Activated CD8-positive, alpha-beta T cell treated with anti-CD3 and anti-CD28 coated beads for 36 hours (primary cell): ENCODE measurements around the gene SETD1A. TPM values are rescaled to one million over a fixed set of nuclear protein-coding genes. Genes with fewer than 3 reads are reported as not detected.

Source experiments
- ATAC-seq: fragments of 200-7000 bp; cut with Tn5 transposase; one replicate; pipeline ENCODE4 v1.10.0; 2021; ENCODE audit warnings: mild to moderate bottlenecking, moderate library complexity
- CTCF ChIA-PET: fragments of 350-600 bp; sonication (Branson Sonifier 250); formaldehyde crosslinking; loops from one replicate; lab custom pipeline; 2021; ENCODE audit warnings: antibody characterized with exemption; lab: Charles Lee
- POLR2A ChIA-PET: fragments of 350-600 bp; sonication (Branson Sonifier 250); formaldehyde crosslinking; loops from one replicate; lab custom pipeline; 2021; ENCODE audit warnings: antibody characterized with exemption; lab: Charles Lee
- DNase-seq: peaks from one replicate; pipeline ENCODE4 v3.0.0-alpha.2; 2020
- H3K27ac Mint-ChIP-seq: one replicate; pipeline ENCODE4 v1.8.0; 2021; ENCODE audit warnings: mild to moderate bottlenecking, mixed read lengths
- H3K27me3 Mint-ChIP-seq: one replicate; pipeline ENCODE4 v1.8.0; 2021; ENCODE audit warnings: mixed read lengths
- H3K36me3 Mint-ChIP-seq: one replicate; pipeline ENCODE4 v1.8.0; 2021; ENCODE audit warnings: low read depth, mixed read lengths
- H3K4me1 Mint-ChIP-seq: one replicate; pipeline ENCODE4 v1.8.0; 2021; ENCODE audit warnings: low read depth, mixed read lengths
- H3K4me3 Mint-ChIP-seq: one replicate; pipeline ENCODE4 v1.8.0; 2021; ENCODE audit warnings: mild to moderate bottlenecking, moderate library complexity, mixed read lengths
- H3K9me3 Mint-ChIP-seq: one replicate; pipeline ENCODE4 v1.8.0; 2021; ENCODE audit warnings: mixed read lengths
- intact Hi-C: fragments of 100-400 bp; cut with micrococcal nuclease; formaldehyde crosslinking; loops from one replicate; pipeline ENCODE4 v1.10.0; 2022
- total RNA-seq, 2 experiments: library from RNA; stranded (reverse); gene quantifications; one replicate each; pipeline ENCODE4 v1.2.3, GENCODE V29; 2021
- TF ChIP-seq, protein P1 (sequence below): fragments of 200-600 bp; IDR thresholded peaks from one replicate; pipeline ENCODE4 v1.8.0; 2022; ENCODE audit warnings: antibody characterized with exemption, mild to moderate bottlenecking

The SETD1A gene
- total RNA-seq, 2 experiments from 2014 or later, result 18.0 to 19.2 TPM

DNA sequence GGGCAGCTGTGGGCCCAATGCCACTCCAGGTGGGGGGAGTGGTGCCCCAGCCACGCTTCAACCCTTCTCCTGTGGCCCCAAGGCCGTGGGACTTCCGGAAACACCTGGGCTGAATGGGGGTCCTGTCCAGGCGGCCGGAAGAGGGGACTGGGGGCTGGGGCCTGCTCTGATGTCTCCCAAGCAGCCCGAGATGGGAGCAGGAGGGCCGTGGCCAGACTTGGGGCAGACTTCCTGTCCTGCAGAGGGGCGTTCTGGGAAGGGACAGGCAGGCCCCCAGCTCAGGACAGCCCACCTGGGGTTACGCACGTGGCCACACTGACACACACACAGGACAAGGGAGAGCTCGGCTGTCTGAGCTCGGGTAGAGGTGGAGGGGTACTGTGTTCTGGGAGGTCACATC is 32.6 kb downstream of the SETD1A start:
- TF ChIP-seq, protein P1, sequence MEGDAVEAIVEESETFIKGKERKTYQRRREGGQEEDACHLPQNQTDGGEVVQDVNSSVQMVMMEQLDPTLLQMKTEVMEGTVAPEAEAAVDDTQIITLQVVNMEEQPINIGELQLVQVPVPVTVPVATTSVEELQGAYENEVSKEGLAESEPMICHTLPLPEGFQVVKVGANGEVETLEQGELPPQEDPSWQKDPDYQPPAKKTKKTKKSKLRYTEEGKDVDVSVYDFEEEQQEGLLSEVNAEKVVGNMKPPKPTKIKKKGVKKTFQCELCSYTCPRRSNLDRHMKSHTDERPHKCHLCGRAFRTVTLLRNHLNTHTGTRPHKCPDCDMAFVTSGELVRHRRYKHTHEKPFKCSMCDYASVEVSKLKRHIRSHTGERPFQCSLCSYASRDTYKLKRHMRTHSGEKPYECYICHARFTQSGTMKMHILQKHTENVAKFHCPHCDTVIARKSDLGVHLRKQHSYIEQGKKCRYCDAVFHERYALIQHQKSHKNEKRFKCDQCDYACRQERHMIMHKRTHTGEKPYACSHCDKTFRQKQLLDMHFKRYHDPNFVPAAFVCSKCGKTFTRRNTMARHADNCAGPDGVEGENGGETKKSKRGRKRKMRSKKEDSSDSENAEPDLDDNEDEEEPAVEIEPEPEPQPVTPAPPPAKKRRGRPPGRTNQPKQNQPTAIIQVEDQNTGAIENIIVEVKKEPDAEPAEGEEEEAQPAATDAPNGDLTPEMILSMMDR, result no peak
- POLR2A ChIA-PET, result no interaction called here
- H3K27me3 Mint-ChIP-seq, result no peaks in the 10 kb centered on the region
- no peak overlapping the region for H3K27ac Mint-ChIP-seq
- no peak for ATAC-seq
- H3K36me3 Mint-ChIP-seq, result no peaks in the 10 kb centered on the region
- no peak overlapping the region for H3K4me3 Mint-ChIP-seq
- CTCF ChIA-PET, result no interaction called here
- peaks cover 5% of the 10 kb centered on the region for H3K4me1 Mint-ChIP-seq
- H3K9me3 Mint-ChIP-seq, result no peaks in the 10 kb centered on the region
- intact Hi-C loops, result no loop called here
- no peak for DNase-seq

DNA sequence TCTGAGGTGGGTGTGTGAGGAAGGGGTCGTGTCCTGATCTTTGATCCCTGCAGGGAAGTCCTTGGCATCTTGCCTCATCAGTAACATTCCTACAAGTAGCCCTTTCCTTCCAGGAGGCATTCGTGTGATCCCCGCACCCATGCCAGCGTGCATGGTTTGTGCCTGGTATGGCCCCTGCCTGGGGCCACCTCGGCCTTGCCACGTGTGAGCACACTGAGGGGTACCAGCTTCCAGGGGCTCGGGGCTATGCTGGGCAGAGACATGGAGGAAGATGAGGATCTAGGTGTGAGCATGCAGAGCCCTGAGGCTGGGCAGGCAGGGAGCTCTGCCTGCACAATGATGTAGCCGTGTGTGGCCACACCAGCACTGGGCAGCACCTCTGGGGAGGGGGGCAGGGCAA is 33.5 kb downstream of the SETD1A start:
- ChIA-PET CTCF (no interaction called here), POLR2A (no interaction called here)
- Mint-ChIP-seq H3K9me3 (no peaks in the 10 kb centered on the region), H3K27ac (no peak overlapping the region), H3K27me3 (no peaks in the 10 kb centered on the region), H3K36me3 (no peaks in the 10 kb centered on the region), H3K4me1 (peaks cover 5% of the 10 kb centered on the region), H3K4me3 (no peak overlapping the region)
- TF ChIP-seq, protein P1, result no peak
- DNase-seq, result no peak
- ATAC-seq, result no peak
- intact Hi-C loops, result no loop called here

DNA sequence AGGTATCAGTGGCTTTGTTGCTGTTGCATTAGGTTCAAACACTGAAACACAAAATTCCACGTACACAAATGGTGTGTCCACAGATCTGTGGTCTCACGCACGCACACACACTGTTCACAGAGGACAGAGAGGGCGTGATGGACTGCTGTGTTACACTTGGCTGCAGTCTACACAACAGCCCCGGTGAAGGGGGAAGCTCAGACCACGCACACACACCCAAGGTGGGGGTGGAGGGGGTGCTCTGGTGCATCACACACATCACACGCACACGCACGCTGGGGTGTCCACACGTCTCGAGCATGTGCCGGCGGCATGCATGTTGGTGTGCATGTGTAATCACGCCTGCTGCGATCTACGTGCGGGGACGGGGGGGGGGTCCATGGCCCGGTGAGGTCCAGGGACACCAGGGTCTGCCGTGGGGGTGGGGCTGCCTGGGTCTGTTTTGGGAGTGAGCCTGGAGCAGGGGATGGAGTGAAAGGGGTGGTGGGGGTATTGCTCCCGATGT is 34.8 kb downstream of the SETD1A start:
- TF ChIP-seq, protein P1, result no peak
- ATAC-seq, result no peak
- CTCF ChIA-PET, result no interaction called here

DNA sequence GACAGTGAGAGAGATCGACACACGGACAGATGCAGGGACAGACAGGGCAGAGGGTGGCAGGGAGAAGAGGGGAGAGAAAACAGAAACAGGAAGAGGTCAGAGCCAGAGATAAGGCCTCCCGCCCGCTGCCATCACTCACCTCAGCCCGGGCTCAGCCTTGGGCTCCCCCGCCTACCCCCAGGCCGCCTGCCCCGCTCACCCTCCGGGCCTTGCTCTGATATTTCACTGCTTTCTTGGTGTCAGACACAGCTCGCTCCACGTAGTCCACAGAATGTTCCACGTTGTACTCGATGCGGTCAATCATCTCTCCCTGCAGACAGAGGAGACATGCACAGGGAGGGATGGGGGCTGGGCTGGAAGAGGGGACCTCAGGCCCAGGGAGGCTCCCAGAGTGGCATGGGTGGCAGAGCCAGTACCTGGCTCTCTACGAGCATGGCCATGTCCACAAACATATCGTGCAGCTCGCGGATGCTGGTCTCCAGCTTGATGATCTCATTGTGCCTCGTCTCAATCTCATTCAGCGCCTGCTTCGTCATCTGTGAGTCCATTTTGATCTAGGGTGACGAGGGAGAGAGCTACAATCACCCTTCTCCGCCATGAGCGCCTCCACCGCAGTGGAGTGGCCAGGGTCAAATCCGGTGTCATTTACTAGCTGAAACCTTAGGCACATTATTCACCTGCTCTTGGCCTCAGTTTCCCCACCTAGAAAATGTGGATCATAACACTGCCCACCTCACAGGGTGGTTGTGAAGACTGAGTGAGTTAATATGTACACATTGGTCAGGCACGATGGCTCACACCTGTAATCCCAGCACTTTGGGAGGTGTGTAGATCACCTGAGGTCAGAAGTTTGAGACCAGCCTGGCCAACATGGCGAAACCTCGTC is 35.6 kb downstream of the SETD1A start:
- H3K4me1 Mint-ChIP-seq, result peaks cover 13% of the 10 kb centered on the region
- no peaks in the 10 kb centered on the region for H3K36me3 Mint-ChIP-seq
- H3K27me3 Mint-ChIP-seq, result no peaks in the 10 kb centered on the region
- intact Hi-C loops, result no loop called here
- H3K4me3 Mint-ChIP-seq, result no peak overlapping the region
- no peaks in the 10 kb centered on the region for H3K9me3 Mint-ChIP-seq
- TF ChIP-seq, protein P1, result no peak
- POLR2A ChIA-PET, result interaction anchor here (0.7 kb wide), 1 partner anchor 70 kb away, joined by 3 read pairs; no protein-coding TSS in a partner anchor
- CTCF ChIA-PET, result interaction anchor here (1.6 to 2.3 kb wide), 2 partner anchors 8 to 10 kb away, joined by 9 to 16 read pairs; partner anchors contain the start of gene HSD3B7
- no peak overlapping the region for H3K27ac Mint-ChIP-seq
- DNase-seq (no peak), ATAC-seq (no peak)

More for the DNA sequence above, 34.8 kb downstream of the SETD1A start:
- no peaks in the 10 kb centered on the region for H3K27me3 Mint-ChIP-seq
- H3K4me1 Mint-ChIP-seq, result peaks cover 13% of the 10 kb centered on the region
- POLR2A ChIA-PET, result interaction anchor here (0.5 kb wide), 1 partner anchor 173 kb away, joined by 3 read pairs; no protein-coding TSS in a partner anchor
- no peak overlapping the region for H3K4me3 Mint-ChIP-seq
- H3K36me3 Mint-ChIP-seq, result no peaks in the 10 kb centered on the region
- no peaks in the 10 kb centered on the region for H3K9me3 Mint-ChIP-seq
- intact Hi-C loops, result no loop called here
- DNase-seq, result no peak
- no peak overlapping the region for H3K27ac Mint-ChIP-seq

DNA sequence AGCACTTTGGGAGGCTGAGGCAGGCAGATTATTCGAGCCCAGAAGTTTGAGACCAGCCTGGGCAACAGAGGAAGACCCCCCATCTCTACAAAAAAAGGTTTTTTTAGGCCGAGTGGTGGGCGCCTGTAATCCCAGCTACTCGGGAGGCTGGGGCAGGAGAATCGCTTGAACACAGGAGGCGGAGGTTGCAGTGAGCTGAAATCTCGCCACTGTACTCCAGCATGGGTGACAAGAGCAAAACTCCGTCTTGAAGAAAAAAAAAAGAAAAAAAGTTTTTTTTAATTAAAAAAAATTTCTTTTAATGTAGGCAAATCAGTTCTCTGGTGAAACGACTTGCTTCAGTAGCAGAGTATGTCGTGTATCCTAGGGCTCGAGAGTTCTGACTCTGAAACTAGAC is 38.4 kb downstream of the SETD1A start:
- POLR2A ChIA-PET, result interaction anchor here (1.0 to 1.2 kb wide), 2 partner anchors 13 to 24 kb away, joined by 3 to 5 read pairs; no protein-coding TSS in a partner anchor

More for the DNA sequence above, 38.4 kb downstream of the SETD1A start:
- Mint-ChIP-seq H3K27me3 (no peaks in the 10 kb centered on the region), H3K27ac (no peak overlapping the region), H3K4me1 (peaks cover 13% of the 10 kb centered on the region), H3K4me3 (peak overlapping the region; percentile 78), H3K36me3 (no peaks in the 10 kb centered on the region), H3K9me3 (no peaks in the 10 kb centered on the region)
- intact Hi-C loops, result no loop called here
- TF ChIP-seq, protein P1, result no peak
- no peak for ATAC-seq
- no peak for DNase-seq
- CTCF ChIA-PET, result interaction anchor here (1.3 kb wide), 1 partner anchor 11 kb away, joined by 5 read pairs; the partner anchor contains the start of gene HSD3B7
